IMR-90 (cell line): ENCODE results near the gene BTAF1. TPM values are rescaled to one million over a fixed set of nuclear protein-coding genes. Genes with fewer than 3 reads are reported as not detected.

ENCODE experiments used
- ATAC-seq: fragments of 200-7000 bp; cut with Tn5 transposase; 2 replicates; pipeline ENCODE4 v1.9.1; 2020; ENCODE audit warnings: low read depth, mild to moderate bottlenecking, moderate library complexity
- BruUV-seq: library from RNA; stranded (reverse); fragments of 400-500 nt; replicated peaks from 2 replicates; lab custom pipeline; 2021; lab: Mats Ljungman, UMichigan
- CTCF ChIA-PET: fragments of 300-600 bp; formaldehyde crosslinking; extraction: SDS; loops from one replicate; lab custom pipeline; 2021; ENCODE audit warnings: antibody characterized with exemption; lab: Yijun Ruan, JAX
- POLR2A ChIA-PET: fragments of 300-600 bp; sonication (Branson Sonifier 250); formaldehyde crosslinking; loops from one replicate; lab custom pipeline; 2022; ENCODE audit warnings: antibody characterized with exemption; ENCODE audit not compliant: unreplicated experiment; lab: Charles Lee
- DNase-seq: peaks from one replicate; pipeline ENCODE4 v3.0.0; 2013
- H2AFZ ChIP-seq: replicated peaks from 2 replicates; pipeline ENCODE3; 2013; ENCODE audit warnings: low read length, mild to moderate bottlenecking; ENCODE audit not compliant: poor library complexity
- H2AK5ac ChIP-seq: 2 replicates; pipeline ENCODE4 v1.6.1; 2013; ENCODE audit warnings: low read depth, low read length, inconsistent platforms
- H2AK9ac ChIP-seq: replicated peaks from 2 replicates; pipeline ENCODE3; 2013; ENCODE audit warnings: mild to moderate bottlenecking, low read depth, low read length, moderate library complexity; ENCODE audit not compliant: poor library complexity
- H2BK120ac ChIP-seq: 2 replicates; pipeline ENCODE4 v1.6.1; 2013; ENCODE audit warnings: low read depth, low read length, inconsistent platforms
- H2BK15ac ChIP-seq: 3 replicates; pipeline ENCODE4 v1.6.1; 2013; ENCODE audit warnings: low read depth, low read length, inconsistent platforms
- H2BK20ac ChIP-seq: 2 replicates; pipeline ENCODE4 v1.6.1; 2013; ENCODE audit warnings: low read depth, mild to moderate bottlenecking, inconsistent platforms, low read length, moderate library complexity
- H2BK5ac ChIP-seq: 2 replicates; pipeline ENCODE4 v1.6.1; 2013; ENCODE audit warnings: mild to moderate bottlenecking, low read depth, low read length, inconsistent platforms; ENCODE audit not compliant: poor library complexity, severe bottlenecking
- H3K14ac ChIP-seq: replicated peaks from 2 replicates; pipeline ENCODE4 v1.6.1; 2013; ENCODE audit warnings: low read depth, low read length, inconsistent platforms
- H3K18ac ChIP-seq: 2 replicates; pipeline ENCODE4 v1.6.1; 2013; ENCODE audit warnings: low read depth, low read length, control low read depth
- H3K23ac ChIP-seq: 2 replicates; pipeline ENCODE4 v1.6.1; 2013; ENCODE audit warnings: low read depth, low read length, inconsistent platforms
- H3K27ac ChIP-seq: 2 replicates; pipeline ENCODE4 v1.5.1; 2013; ENCODE audit warnings: mild to moderate bottlenecking, control low read depth, low read length; ENCODE audit not compliant: insufficient read depth
- H3K27me3 ChIP-seq: 2 replicates; pipeline ENCODE4 v1.6.1; 2013; ENCODE audit warnings: low read length; ENCODE audit not compliant: control insufficient read depth, insufficient read depth
- H3K36me3 ChIP-seq: 2 replicates; pipeline ENCODE4 v1.6.1; 2013; ENCODE audit warnings: low read length, mixed read lengths; ENCODE audit not compliant: control insufficient read depth, insufficient read depth
- H3K4ac ChIP-seq: 2 replicates; pipeline ENCODE4 v1.6.1; 2013; ENCODE audit warnings: low read depth, low read length, inconsistent platforms
- H3K4me1 ChIP-seq: 2 replicates; pipeline ENCODE4 v1.6.1; 2013; ENCODE audit warnings: low read length, mixed read lengths; ENCODE audit not compliant: control insufficient read depth, insufficient read depth
- H3K4me2 ChIP-seq: 2 replicates; pipeline ENCODE4 v1.6.1; 2013; ENCODE audit warnings: low read depth, mild to moderate bottlenecking, control low read depth, low read length, moderate library complexity
- H3K4me3 ChIP-seq: 2 replicates; pipeline ENCODE4 v1.5.1; 2013; ENCODE audit warnings: low read depth, mild to moderate bottlenecking, control low read depth, low read length, moderate library complexity; ENCODE audit not compliant: insufficient read depth
- H3K56ac ChIP-seq: 2 replicates; pipeline ENCODE4 v1.6.1; 2013; ENCODE audit warnings: low read length, inconsistent platforms; ENCODE audit not compliant: insufficient read depth; ENCODE audit errors: extremely low read depth
- H3K79me1 ChIP-seq, 2 experiments: 2 replicates each; pipeline ENCODE4 v1.6.1; 2013; ENCODE audit warnings: low read length in 2 of 2, inconsistent platforms in 1 of 2, low read depth in 1 of 2
- H3K9ac ChIP-seq: 2 replicates; pipeline ENCODE4 v1.6.1; 2013; ENCODE audit warnings: low read depth, low read length, control low read depth
- H3K9me1 ChIP-seq: 2 replicates; pipeline ENCODE4 v1.6.1; 2013; ENCODE audit warnings: low read length, inconsistent platforms; ENCODE audit not compliant: insufficient read depth
- H3K9me3 ChIP-seq: 2 replicates; pipeline ENCODE4 v1.6.1; 2013; ENCODE audit warnings: low read length; ENCODE audit not compliant: control insufficient read depth, insufficient read depth
- H4K20me1 ChIP-seq: 2 replicates; pipeline ENCODE4 v1.6.1; 2013; ENCODE audit warnings: low read length, inconsistent platforms; ENCODE audit not compliant: insufficient read depth
- H4K5ac ChIP-seq: 2 replicates; pipeline ENCODE4 v1.6.1; 2013; ENCODE audit warnings: mild to moderate bottlenecking, low read depth, low read length, control low read depth
- H4K8ac ChIP-seq, 2 experiments: 2 replicates each; pipeline ENCODE4 v1.6.1; 2013; ENCODE audit warnings: low read depth in 2 of 2, low read length in 2 of 2, control low read depth in 1 of 2, inconsistent platforms in 1 of 2
- H4K91ac ChIP-seq: 2 replicates; pipeline ENCODE4 v1.6.1; 2013; ENCODE audit warnings: low read depth, low read length, inconsistent platforms; ENCODE audit not compliant: insufficient read depth
- BHLHE40 ChIP-seq: fragments of 150-350 bp; IDR thresholded peaks from 2 replicates; pipeline ENCODE4 v1.6.1; 2016; ENCODE audit warnings: mild to moderate bottlenecking, low read depth, low read length
- CEBPB ChIP-seq: IDR thresholded peaks from 2 replicates; pipeline ENCODE4 v1.6.1; 2012; ENCODE audit warnings: low read depth, low read length, improper control_type of control experiment
- CHD1 ChIP-seq: IDR thresholded peaks from 2 replicates; pipeline ENCODE4 v1.6.1; 2012; ENCODE audit warnings: low read depth, low read length, improper control_type of control experiment
- ELK1 ChIP-seq: fragments of 150-350 bp; IDR thresholded peaks from 2 replicates; pipeline ENCODE4 v1.6.1; 2016; ENCODE audit warnings: low read depth, mild to moderate bottlenecking, low read length, moderate library complexity, borderline replicate concordance
- FOS ChIP-seq: fragments of 150-350 bp; IDR thresholded peaks from 2 replicates; pipeline ENCODE4 v1.6.1; 2016; ENCODE audit warnings: low read depth, low read length
- MAFK ChIP-seq: IDR thresholded peaks from 2 replicates; pipeline ENCODE4 v1.6.1; 2012; ENCODE audit warnings: low read depth, low read length, improper control_type of control experiment
- MAZ ChIP-seq: IDR thresholded peaks from 2 replicates; pipeline ENCODE4 v1.6.1; 2012; ENCODE audit warnings: low read depth, mild to moderate bottlenecking, low read length, improper control_type of control experiment, moderate library complexity, borderline replicate concordance
- MXI1 ChIP-seq: IDR thresholded peaks from 2 replicates; pipeline ENCODE4 v1.6.1; 2012; ENCODE audit warnings: low read depth, mild to moderate bottlenecking, low read length, moderate library complexity, borderline replicate concordance
- NFE2L2 ChIP-seq: fragments of 150-350 bp; IDR thresholded peaks from 2 replicates; pipeline ENCODE4 v1.6.1; 2016; ENCODE audit warnings: low read depth, mild to moderate bottlenecking, low read length
- POLR2A ChIP-seq: IDR thresholded peaks from 2 replicates; pipeline ENCODE4 v1.6.1; 2012; ENCODE audit warnings: mild to moderate bottlenecking, low read depth, low read length
- RAD21 ChIP-seq: IDR thresholded peaks from 2 replicates; pipeline ENCODE4 v1.6.1; 2012; ENCODE audit warnings: low read length, improper control_type of control experiment
- RCOR1 ChIP-seq: IDR thresholded peaks from 2 replicates; pipeline ENCODE4 v1.6.1; 2012; ENCODE audit warnings: mild to moderate bottlenecking, low read length, improper control_type of control experiment; ENCODE audit not compliant: insufficient replicate concordance
- RFX5 ChIP-seq: IDR thresholded peaks from 2 replicates; pipeline ENCODE4 v1.8.0; 2012; ENCODE audit warnings: low read depth, mild to moderate bottlenecking, low read length, moderate library complexity
- SMC3 ChIP-seq: fragments of 150-350 bp; IDR thresholded peaks from 2 replicates; pipeline ENCODE4 v1.6.1; 2016; ENCODE audit warnings: low read depth, mild to moderate bottlenecking, antibody characterized with exemption, low read length, moderate library complexity
- WGBS, 2 experiments: methylation state at CpG; one replicate each; pipeline versions ENCODE4 v1.1.5 to v1.1.7; 2013; ENCODE audit warnings: missing lambda C conversion rate in 2 of 2; ENCODE audit not compliant: insufficient read length in 1 of 2; ENCODE audit errors: extremely low coverage in 2 of 2; 5-methylcytosine and 5-hydroxymethylcytosine counted together
- dilution Hi-C: fragments of 300-500 bp; cut with HindIII; formaldehyde crosslinking; loops from one replicate; pipeline ENCODE4 v1.14.3; 2018; ENCODE audit warnings: low sequenced_read_pairs; ENCODE audit not compliant: unreplicated experiment
- in situ Hi-C: fragments of 300-500 bp; cut with MboI; formaldehyde crosslinking; loops from 3 replicates; pipeline ENCODE4 v1.14.3; 2019; ENCODE audit warnings: low sequenced_read_pairs, inconsistent platforms, mixed read lengths
- intact Hi-C: fragments of 100-400 bp; cut with micrococcal nuclease; formaldehyde crosslinking; loops from 2 replicates; pipeline ENCODE4 v1.10.0; 2022
- polyA plus RNA-seq, 3 experiments: library from polyadenylated mRNA; depleted of rRNA; stranded (reverse); fragments of >200 nt; gene quantifications; 2 replicates each; pipeline ENCODE4 v1.2.3, GENCODE V29; 2012; ENCODE audit warnings: low replicate concordance in 1 of 3
- total RNA-seq: library from RNA; depleted of rRNA; stranded (reverse); fragments of >200 nt; gene quantifications from 2 replicates; pipeline ENCODE4 v1.2.3, GENCODE V29; 2012
- TF ChIP-seq, protein P1 (sequence below): fragments of 150-350 bp; IDR thresholded peaks from 2 replicates; pipeline ENCODE4 v1.6.1; 2017; ENCODE audit warnings: mild to moderate bottlenecking, antibody characterized with exemption, low read length, low read depth

Gene BTAF1
- total and polyA plus RNA-seq, 2 of the 4 experiments (the other 2 are of a cell fraction): 15.0 to 42.3 TPM

DNA sequence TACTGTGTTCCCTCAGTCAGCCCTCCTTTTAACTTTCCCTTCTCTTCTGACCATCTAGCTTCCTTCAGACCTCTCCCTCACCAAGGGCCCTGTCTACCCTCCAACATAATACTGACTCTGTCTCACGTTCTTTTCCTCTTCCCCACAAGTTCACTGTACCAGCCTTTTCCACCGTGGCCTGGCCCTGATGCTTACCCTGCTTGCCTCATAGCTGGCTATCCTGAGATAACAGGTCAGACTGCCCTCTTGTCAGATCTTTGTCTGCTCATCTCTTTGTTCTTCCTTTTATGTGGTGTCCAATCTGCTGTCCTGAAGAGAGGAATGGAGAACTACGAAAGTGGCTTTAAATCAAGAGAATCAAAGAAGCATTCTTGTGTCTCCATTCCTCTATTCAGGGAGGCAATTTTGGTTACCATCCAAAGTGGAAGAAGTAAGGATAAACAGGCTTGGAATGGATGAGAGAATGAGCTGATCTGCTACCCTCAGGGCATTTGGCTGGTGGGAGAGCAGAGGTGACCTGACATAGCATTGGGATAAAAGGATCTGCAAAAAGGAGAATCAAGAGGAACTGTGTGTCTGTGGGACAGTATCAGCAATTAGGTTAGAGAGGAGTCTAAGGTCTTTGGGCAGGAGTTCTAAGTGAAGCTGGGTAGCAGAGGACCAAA is 8.1 kb downstream of the BTAF1 start:
- no peak overlapping the region for H2BK20ac ChIP-seq
- no peak overlapping the region for H2BK120ac ChIP-seq
- no peak overlapping the region for H3K18ac ChIP-seq
- intact Hi-C loops (no loop called here), dilution Hi-C loops (no loop called here), in situ Hi-C loops (no loop called here)
- no peak overlapping the region for H4K91ac ChIP-seq
- H3K4ac ChIP-seq: no peak overlapping the region
- H3K79me1 ChIP-seq: peaks cover 33 to 71% of the 10 kb centered on the region in 2 experiments
- H3K27ac ChIP-seq: peak overlapping the region; percentile 61; the same call in 1 of the 2 replicates
- BruUV-seq: no TSS peak
- peaks cover 9% of the 10 kb centered on the region for H3K4me1 ChIP-seq
- ATAC-seq (peak; percentile 27), DNase-seq (peak; percentile 16)
- H2BK15ac ChIP-seq: no peak overlapping the region
- H3K23ac ChIP-seq: no peak overlapping the region
- H2AK9ac ChIP-seq: no peak overlapping the region
- H3K4me2 ChIP-seq: peak overlapping the region; percentile 13; the same call in 1 of the 2 replicates
- no peak overlapping the region for H4K8ac ChIP-seq
- no peak overlapping the region for H2BK5ac ChIP-seq
- H3K27me3 ChIP-seq: no peaks in the 10 kb centered on the region
- POLR2A ChIA-PET: no interaction called here
- H3K14ac ChIP-seq: no peak overlapping the region; the same call in 1 of the 2 replicates
- peaks cover 13% of the 10 kb centered on the region for H3K36me3 ChIP-seq
- H2AK5ac ChIP-seq: peak overlapping the region; percentile 23; the same call in 1 of the 2 replicates
- H3K56ac ChIP-seq: no peak overlapping the region
- no peak overlapping the region for H2AFZ ChIP-seq
- peak overlapping the region; percentile 2; the same call in 1 of the 2 replicates for H4K5ac ChIP-seq
- H3K9me1 ChIP-seq: peaks cover 17% of the 10 kb centered on the region
- H4K20me1 ChIP-seq: peaks cover 50% of the 10 kb centered on the region
- H3K4me3 ChIP-seq: no peak overlapping the region
- no peak overlapping the region; the same call in 1 of the 2 replicates for H3K9ac ChIP-seq
- WGBS, 2 experiments: 57% methylated on average over 1 of the region's 3 CpGs; no CpG with 5 or more reads in 1 of the 2 experiments
- CTCF ChIA-PET: interaction anchor here (2.1 kb wide), 1 partner anchor 8 kb away, joined by 6 read pairs; the partner anchor contains the start of gene BTAF1
- H3K9me3 ChIP-seq: no peaks in the 10 kb centered on the region
- TF ChIP-seq MXI1 (no peak), CEBPB (no peak), BHLHE40 (no peak), RAD21 (no peak), RFX5 (no peak), FOS (no peak), POLR2A (no peak), CHD1 (no peak), SMC3 (no peak), NFE2L2 (no peak), MAZ (no peak), MAFK (no peak), RCOR1 (no peak), ELK1 (no peak)
- TF ChIP-seq, protein P1, sequence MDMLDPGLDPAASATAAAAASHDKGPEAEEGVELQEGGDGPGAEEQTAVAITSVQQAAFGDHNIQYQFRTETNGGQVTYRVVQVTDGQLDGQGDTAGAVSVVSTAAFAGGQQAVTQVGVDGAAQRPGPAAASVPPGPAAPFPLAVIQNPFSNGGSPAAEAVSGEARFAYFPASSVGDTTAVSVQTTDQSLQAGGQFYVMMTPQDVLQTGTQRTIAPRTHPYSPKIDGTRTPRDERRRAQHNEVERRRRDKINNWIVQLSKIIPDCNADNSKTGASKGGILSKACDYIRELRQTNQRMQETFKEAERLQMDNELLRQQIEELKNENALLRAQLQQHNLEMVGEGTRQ: no peak
